MM.1S (cell line): ENCODE data around the gene SP100.

Experiments used
- DNase-seq: peaks from one replicate; pipeline ENCODE4 v3.0.0-alpha.2; 2015
- H2AFZ ChIP-seq: fragments of 300-600 bp; sonication (generic); 2 replicates; pipeline ENCODE4 v1.6.0; 2016; ENCODE audit warnings: antibody characterized with exemption, low read length
- H3F3A ChIP-seq: fragments of 300-600 bp; sonication (generic); 2 replicates; pipeline ENCODE4 v1.6.1; 2016; ENCODE audit warnings: mild to moderate bottlenecking, antibody characterized with exemption, low read length, moderate library complexity, mixed read lengths; ENCODE audit not compliant: insufficient read depth
- H3K27ac ChIP-seq: fragments of 300-600 bp; sonication (generic); 2 replicates; pipeline ENCODE4 v1.5.1; 2016; ENCODE audit warnings: mild to moderate bottlenecking, low read length
- H3K27me3 ChIP-seq: fragments of 300-600 bp; sonication (generic); replicated peaks from 2 replicates; pipeline ENCODE4 v1.6.0; 2016; ENCODE audit warnings: low read length; ENCODE audit not compliant: insufficient read depth
- H3K36me3 ChIP-seq: fragments of 300-600 bp; sonication (generic); replicated peaks from 2 replicates; pipeline ENCODE4 v1.6.1; 2016; ENCODE audit warnings: mild to moderate bottlenecking, low read length, mixed read lengths; ENCODE audit not compliant: insufficient read depth
- H3K4me1 ChIP-seq: fragments of 300-600 bp; sonication (generic); 2 replicates; pipeline ENCODE4 v1.6.1; 2016; ENCODE audit warnings: low read length, mixed read lengths
- H3K4me2 ChIP-seq: fragments of 300-600 bp; sonication (generic); 2 replicates; pipeline ENCODE4 v1.6.0; 2016; ENCODE audit warnings: low read depth, low read length
- H3K4me3 ChIP-seq: fragments of 300-600 bp; sonication (generic); 2 replicates; pipeline ENCODE4 v1.5.1; 2016; ENCODE audit warnings: low read length, mixed read lengths
- H3K79me2 ChIP-seq: fragments of 300-600 bp; sonication (generic); 2 replicates; pipeline ENCODE4 v1.6.1; 2016; ENCODE audit warnings: mixed run types, low read length, mixed read lengths
- H3K9ac ChIP-seq: fragments of 300-600 bp; sonication (generic); 2 replicates; pipeline ENCODE4 v1.6.1; 2016; ENCODE audit warnings: low read length, mixed read lengths
- H3K9me2 ChIP-seq: fragments of 300-600 bp; sonication (generic); replicated peaks from 2 replicates; pipeline ENCODE4 v1.6.1; 2016; ENCODE audit warnings: mild to moderate bottlenecking, low read length, mixed read lengths; ENCODE audit not compliant: insufficient read depth
- H3K9me3 ChIP-seq: fragments of 300-600 bp; sonication (generic); replicated peaks from 2 replicates; pipeline ENCODE4 v1.6.1; 2016; ENCODE audit warnings: mild to moderate bottlenecking, low read length, mixed read lengths; ENCODE audit not compliant: insufficient read depth
- H4K20me1 ChIP-seq: fragments of 300-600 bp; sonication (generic); 2 replicates; pipeline ENCODE4 v1.6.1; 2016; ENCODE audit warnings: mild to moderate bottlenecking, low read length, moderate library complexity, mixed read lengths; ENCODE audit not compliant: insufficient read depth
- EZH2 ChIP-seq: fragments of 300-600 bp; sonication (generic); optimal IDR thresholded peaks from 2 replicates; pipeline ENCODE3; 2017; ENCODE audit warnings: low read depth, mild to moderate bottlenecking, antibody characterized with exemption, low read length, mixed read lengths
- EZH2phosphoT487 ChIP-seq: fragments of 300-600 bp; sonication (generic); IDR thresholded peaks from 2 replicates; pipeline ENCODE4 v1.6.1; 2018; ENCODE audit warnings: antibody characterized with exemption, low read length
- TF ChIP-seq, protein P1 (sequence below): fragments of 300-600 bp; sonication (generic); IDR thresholded peaks from 2 replicates; pipeline ENCODE4 v1.5.1; 2016; ENCODE audit warnings: antibody characterized with exemption, low read length, mixed read lengths

Gene SP100

DNA sequence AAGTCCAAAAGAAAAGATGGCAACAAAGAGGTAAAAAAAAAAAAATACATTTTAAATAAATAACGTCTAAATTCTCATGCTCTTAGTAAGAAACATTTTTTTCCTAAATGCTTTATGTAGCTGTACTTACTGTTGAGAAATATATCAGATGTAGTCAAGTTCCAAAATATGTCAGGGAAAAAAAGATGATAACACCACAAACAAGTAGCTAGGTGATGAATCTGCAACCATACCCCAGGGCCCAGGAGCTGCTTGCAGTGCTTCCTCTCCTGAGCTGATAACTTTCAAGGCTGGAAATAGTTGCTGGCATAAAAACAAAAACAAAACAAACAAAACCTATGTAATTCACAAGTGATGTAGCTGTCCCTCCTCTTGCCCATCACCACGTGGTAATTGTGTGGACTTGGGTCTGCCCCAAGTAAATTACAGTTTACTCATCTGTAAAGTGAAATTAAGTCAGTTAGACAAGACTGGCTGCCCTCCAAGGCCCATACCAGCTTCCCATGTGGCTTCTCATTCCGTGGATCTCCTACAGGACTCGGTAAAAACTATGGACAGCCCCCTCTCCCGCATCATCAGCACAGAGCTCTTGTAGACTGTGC is 82.6 kb downstream of the SP100 start:
- Histone ChIP-seq H3K4me1 (peaks cover 10% of the 10 kb centered on the region; the same call in 1 of the 2 replicates), H3K27ac (no peak overlapping the region), H2AFZ (no peak overlapping the region), H3F3A (no peaks in the 10 kb centered on the region), H3K9me3 (no peaks in the 10 kb centered on the region), H3K9me2 (no peaks in the 10 kb centered on the region), H3K4me3 (no peak overlapping the region), H3K9ac (no peak overlapping the region), H3K79me2 (no peaks in the 10 kb centered on the region), H3K27me3 (no peaks in the 10 kb centered on the region), H3K36me3 (no peaks in the 10 kb centered on the region), H4K20me1 (no peaks in the 10 kb centered on the region), H3K4me2 (no peak overlapping the region)
- DNase-seq, result no peak
- TF ChIP-seq, protein P1, sequence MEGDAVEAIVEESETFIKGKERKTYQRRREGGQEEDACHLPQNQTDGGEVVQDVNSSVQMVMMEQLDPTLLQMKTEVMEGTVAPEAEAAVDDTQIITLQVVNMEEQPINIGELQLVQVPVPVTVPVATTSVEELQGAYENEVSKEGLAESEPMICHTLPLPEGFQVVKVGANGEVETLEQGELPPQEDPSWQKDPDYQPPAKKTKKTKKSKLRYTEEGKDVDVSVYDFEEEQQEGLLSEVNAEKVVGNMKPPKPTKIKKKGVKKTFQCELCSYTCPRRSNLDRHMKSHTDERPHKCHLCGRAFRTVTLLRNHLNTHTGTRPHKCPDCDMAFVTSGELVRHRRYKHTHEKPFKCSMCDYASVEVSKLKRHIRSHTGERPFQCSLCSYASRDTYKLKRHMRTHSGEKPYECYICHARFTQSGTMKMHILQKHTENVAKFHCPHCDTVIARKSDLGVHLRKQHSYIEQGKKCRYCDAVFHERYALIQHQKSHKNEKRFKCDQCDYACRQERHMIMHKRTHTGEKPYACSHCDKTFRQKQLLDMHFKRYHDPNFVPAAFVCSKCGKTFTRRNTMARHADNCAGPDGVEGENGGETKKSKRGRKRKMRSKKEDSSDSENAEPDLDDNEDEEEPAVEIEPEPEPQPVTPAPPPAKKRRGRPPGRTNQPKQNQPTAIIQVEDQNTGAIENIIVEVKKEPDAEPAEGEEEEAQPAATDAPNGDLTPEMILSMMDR, result no peak
- TF ChIP-seq EZH2phosphoT487 (no peak), EZH2 (no peak)

DNA sequence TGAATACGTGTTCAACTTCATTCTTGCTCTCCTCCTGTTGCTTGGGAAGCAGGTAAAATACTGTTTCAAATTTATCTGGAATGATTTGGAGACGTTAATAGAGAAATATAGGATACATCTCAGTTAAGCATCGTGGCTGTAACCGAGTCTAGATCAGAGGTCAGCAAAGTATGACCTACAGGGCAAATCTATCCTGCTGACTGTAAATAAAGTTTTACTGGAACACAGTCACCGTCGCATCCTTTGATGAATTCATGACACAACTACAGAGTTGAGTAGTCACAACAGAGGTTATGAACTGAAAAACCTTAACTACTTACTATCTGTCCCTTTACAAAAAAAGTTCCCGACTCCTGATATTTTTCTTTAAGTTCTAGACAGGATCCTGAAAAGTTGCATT is 86.6 kb downstream of the SP100 start:
- DNase-seq, result no peak
- H3K4me1 ChIP-seq, result no peaks in the 10 kb centered on the region
- H4K20me1 ChIP-seq, result no peaks in the 10 kb centered on the region
- TF ChIP-seq, protein P1, result no peak
- TF ChIP-seq EZH2 (no peak), EZH2phosphoT487 (no peak)
- H3K27ac ChIP-seq, result no peak overlapping the region
- no peak overlapping the region for H3K4me2 ChIP-seq
- no peaks in the 10 kb centered on the region for H3K9me2 ChIP-seq
- H3K4me3 ChIP-seq, result no peak overlapping the region
- no peaks in the 10 kb centered on the region for H3F3A ChIP-seq
- no peak overlapping the region for H2AFZ ChIP-seq
- H3K9ac ChIP-seq, result no peak overlapping the region
- no peaks in the 10 kb centered on the region for H3K36me3 ChIP-seq
- H3K27me3 ChIP-seq, result no peaks in the 10 kb centered on the region
- no peaks in the 10 kb centered on the region for H3K9me3 ChIP-seq
- no peaks in the 10 kb centered on the region for H3K79me2 ChIP-seq

DNA sequence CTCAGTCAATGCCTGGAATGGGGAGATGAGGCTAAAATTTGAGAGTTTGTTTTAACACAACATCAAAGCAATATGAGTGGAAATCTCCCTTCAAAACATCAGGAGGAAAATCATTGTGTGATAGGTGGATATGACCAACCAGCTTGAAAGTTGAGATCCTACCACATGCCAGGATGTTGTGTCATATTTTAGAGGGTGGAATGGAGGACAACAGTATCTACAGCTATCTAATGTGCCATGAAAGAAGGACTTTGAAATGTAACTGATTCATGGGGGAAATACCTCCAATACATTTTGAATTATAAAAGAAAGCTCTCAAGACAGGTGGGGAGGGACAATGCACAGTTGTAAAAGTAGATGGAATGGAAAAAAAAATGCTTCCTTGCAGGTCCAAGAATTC is 87.8 kb downstream of the SP100 start:
- Histone ChIP-seq H3K36me3 (no peaks in the 10 kb centered on the region), H3F3A (no peaks in the 10 kb centered on the region), H3K4me3 (no peak overlapping the region), H3K9me3 (no peaks in the 10 kb centered on the region), H3K9me2 (no peaks in the 10 kb centered on the region), H3K27me3 (no peaks in the 10 kb centered on the region), H3K79me2 (no peaks in the 10 kb centered on the region), H4K20me1 (no peaks in the 10 kb centered on the region), H3K27ac (no peak overlapping the region), H3K4me1 (no peaks in the 10 kb centered on the region), H3K9ac (no peak overlapping the region), H2AFZ (no peak overlapping the region), H3K4me2 (no peak overlapping the region)
- no peak for TF ChIP-seq EZH2
- no peak for DNase-seq

DNA sequence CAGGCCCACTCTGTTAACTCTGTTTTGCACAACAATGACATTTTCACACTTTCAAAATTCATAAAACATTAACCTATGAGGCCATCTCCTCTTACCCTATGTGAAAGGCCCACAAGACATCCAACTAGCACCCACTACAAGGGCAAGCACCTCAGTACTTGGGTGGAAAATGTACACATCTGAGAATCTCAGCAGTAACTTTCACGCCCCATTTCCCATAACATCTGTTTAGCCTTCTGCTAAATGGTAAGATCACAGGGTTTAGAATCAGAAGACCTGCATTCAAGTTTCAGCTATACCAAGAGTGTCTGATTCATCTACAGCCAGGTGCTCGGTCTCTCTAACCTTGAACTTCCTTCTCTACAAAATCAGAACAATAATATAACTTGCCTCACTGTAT is 89.2 kb downstream of the SP100 start:
- H3K9me3 ChIP-seq, result no peaks in the 10 kb centered on the region
- H3F3A ChIP-seq, result no peaks in the 10 kb centered on the region
- no peaks in the 10 kb centered on the region for H3K79me2 ChIP-seq
- no peak overlapping the region for H2AFZ ChIP-seq
- no peak for TF ChIP-seq EZH2phosphoT487
- no peak for TF ChIP-seq EZH2
- TF ChIP-seq, protein P1, result no peak
- H3K36me3 ChIP-seq, result no peaks in the 10 kb centered on the region
- H3K9ac ChIP-seq, result no peak overlapping the region
- H3K27me3 ChIP-seq, result no peaks in the 10 kb centered on the region
- no peaks in the 10 kb centered on the region for H4K20me1 ChIP-seq
- no peaks in the 10 kb centered on the region for H3K9me2 ChIP-seq
- H3K4me2 ChIP-seq, result no peak overlapping the region
- no peak for DNase-seq
- H3K4me3 ChIP-seq, result no peak overlapping the region
- no peaks in the 10 kb centered on the region for H3K4me1 ChIP-seq
- no peak overlapping the region for H3K27ac ChIP-seq
